Tongue (tissue), 2 donors: ENCODE data around the gene TMEM168. TPM values are rescaled to one million over a fixed set of nuclear protein-coding genes. Genes with fewer than 3 reads are reported as not detected.
"Not testable (repeated sequence)": the region's sequence is repeated elsewhere in the genome, so short reads cannot be mapped to it uniquely, and the experiment has no call there.

Experiments used
- DNase-seq: peaks from one replicate; pipeline ENCODE4 v3.0.0-alpha.2; 2015
- total RNA-seq: library from RNA; depleted of rRNA; stranded (reverse); fragments of >200 nt; gene quantifications from one replicate; pipeline ENCODE4 v1.2.3, GENCODE V29; 2014

TMEM168 gene, protein sequence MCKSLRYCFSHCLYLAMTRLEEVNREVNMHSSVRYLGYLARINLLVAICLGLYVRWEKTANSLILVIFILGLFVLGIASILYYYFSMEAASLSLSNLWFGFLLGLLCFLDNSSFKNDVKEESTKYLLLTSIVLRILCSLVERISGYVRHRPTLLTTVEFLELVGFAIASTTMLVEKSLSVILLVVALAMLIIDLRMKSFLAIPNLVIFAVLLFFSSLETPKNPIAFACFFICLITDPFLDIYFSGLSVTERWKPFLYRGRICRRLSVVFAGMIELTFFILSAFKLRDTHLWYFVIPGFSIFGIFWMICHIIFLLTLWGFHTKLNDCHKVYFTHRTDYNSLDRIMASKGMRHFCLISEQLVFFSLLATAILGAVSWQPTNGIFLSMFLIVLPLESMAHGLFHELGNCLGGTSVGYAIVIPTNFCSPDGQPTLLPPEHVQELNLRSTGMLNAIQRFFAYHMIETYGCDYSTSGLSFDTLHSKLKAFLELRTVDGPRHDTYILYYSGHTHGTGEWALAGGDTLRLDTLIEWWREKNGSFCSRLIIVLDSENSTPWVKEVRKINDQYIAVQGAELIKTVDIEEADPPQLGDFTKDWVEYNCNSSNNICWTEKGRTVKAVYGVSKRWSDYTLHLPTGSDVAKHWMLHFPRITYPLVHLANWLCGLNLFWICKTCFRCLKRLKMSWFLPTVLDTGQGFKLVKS
- total RNA-seq, result 44.6 TPM

- peak; percentile 89 for DNase-seq
Measured at GRCh38 chr7:112789817-112790585, at the start of gene TMEM168. Gene TMEM168, minus strand, starts transcription at chr7:112790393. Its CDS starts 5,568 bp downstream, at chr7:112784825.

- not testable (repeated sequence) for DNase-seq
Measured at GRCh38 chr7:112835928-112836327, 45.7 kb upstream of the TMEM168 start.

DNA sequence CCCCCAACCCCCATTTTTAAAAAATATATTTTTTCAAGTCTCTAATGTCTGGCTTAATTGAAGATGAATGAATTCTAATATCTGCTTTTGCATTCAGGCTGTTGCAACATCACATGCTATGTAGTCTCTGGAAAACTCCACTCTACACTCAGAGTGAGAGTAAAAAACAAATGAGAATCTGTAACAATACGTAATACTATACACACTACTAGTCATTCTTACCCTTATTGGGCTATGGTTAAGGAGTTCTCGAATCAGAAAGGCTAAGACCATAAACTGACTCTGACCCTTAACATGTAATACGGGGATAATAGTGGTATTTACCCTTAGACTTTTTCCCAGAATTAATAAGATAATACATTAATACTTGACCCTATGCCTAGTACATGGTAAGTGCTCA lies 42.9 kb upstream of the TMEM168 start:
- DNase-seq, result no peak

- DNase-seq, result no peak
Measured at GRCh38 chr7:112830769-112831168, 40.6 kb upstream of the TMEM168 start.

GRCh38 chr7:112828696-112829095 lies 38.5 kb upstream of the TMEM168 start:
- no peak for DNase-seq

- no peak for DNase-seq
Measured at GRCh38 chr7:112821345-112821744, 31.2 kb upstream of the TMEM168 start.

DNA sequence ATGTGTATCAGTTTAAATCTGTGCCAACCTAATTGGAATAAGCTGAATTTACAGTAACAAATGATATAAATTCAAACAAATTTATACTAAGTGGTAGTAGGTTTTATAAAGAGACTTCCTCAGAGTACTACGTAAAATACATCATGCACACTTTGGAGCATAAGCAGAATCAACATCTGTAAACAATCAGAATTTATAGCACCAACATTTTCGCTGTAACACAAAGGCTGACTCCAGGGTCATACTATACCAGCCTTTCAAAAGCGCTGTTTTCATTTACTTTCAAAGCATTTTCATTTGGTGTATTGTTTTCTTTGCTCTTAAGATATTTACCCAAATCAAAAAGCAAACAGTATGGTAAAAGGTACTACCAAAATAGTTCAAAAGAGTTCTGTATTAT lies 29.3 kb upstream of the TMEM168 start:
- DNase-seq, result no peak

- peak; percentile 52 for DNase-seq
Measured at GRCh38 chr7:112806156-112806555, 16.0 kb upstream of the TMEM168 start.

- no peak for DNase-seq
Measured at GRCh38 chr7:112802406-112802805, 12.2 kb upstream of the TMEM168 start.

DNA sequence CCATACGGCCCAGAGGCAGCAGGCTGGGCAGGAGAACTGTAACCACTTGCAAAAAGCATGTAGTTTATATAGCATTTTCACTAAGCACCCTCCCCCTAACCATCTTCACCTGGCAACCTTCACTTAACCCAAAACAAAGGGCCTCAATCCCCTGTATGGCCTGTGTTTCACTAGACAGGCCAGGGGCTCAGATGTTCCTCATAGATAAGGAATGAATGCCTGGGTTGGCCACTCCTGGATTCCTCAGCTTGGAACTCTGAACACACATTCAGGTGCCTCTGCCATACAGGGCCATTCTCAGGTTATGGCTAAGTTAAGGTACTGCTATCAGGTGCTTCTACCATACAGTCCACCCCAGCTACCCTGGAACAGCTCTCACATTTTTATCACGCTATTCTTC lies 10.3 kb upstream of the TMEM168 start:
- no peak for DNase-seq

DNA sequence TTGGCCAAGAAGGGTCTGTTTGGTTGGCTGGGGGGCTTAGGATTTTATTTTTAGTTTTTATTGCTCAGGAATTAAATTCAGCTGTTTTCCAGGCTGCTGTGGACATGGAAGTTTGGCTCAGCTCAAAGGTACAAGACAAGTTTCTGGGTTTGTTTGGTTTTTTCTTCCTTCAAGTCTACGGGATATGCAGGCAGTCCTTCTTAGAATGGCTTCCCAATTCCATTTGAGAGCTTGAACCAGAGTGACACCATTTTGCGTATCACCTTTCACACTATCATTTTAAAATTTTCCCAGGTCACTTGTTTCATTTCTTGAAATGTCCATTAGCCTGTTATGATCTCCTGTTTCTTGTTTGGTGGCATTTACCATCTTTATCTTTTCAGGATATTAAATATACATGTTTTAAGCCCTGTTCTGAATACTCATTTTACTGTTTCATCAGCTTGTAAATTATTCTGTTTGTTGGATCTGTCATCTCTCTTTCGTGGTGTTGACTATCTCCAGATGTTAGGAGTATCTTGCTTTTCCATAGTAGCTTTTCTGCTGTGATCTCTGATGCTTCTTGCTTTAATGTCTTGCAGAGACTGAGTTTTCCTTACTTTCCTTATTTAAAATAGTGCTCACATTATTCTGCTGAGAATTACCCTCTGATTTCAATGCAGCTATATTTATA lies 9.4 kb upstream of the TMEM168 start:
- DNase-seq, result no peak

DNA sequence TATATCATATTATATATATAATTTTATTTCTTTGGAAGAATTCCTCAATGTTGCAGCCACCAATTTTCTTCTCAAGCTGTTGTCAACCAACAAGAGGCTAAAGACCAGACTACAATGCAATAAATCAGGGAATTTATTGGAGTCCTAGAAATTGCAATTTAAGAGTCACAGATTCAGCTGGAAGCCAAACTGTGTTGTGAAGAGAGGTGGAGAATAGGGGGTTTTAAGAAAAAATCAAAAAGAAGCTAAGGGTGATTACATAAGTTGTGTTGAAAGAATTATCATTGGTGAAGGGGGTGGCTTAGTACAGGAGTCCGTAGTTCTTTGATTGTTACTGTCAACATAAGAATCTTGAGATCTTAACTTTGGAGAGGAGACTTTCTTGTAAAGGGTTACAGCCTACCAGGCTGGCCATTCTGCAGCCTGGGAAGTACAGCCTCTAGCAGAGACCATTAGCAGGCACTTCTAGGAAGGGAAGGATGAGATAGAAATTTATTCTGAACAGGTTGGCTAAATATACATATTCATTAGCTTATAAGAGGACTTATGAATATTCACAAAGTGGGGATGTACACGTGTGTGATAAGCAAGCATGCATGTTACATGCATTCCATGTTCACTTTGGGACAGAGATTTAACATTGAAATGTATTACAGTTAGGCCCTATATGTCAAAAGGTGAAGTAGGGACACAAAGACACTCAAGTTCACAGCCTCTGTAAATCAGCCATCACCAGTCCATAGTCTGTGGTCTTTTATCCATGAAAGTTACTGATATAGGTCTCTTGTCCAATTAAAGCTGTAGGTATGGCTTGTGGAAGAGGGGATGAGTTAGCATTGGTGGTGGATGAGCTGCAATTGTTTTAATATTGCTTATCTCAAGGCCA lies 8.3 kb upstream of the TMEM168 start:
- no peak for DNase-seq

GRCh38 chr7:112796552-112796951 lies 6.4 kb upstream of the TMEM168 start:
- not testable (repeated sequence) for DNase-seq

GRCh38 chr7:112792441-112792840 lies 2.2 kb upstream of the TMEM168 start:
- no peak for DNase-seq

DNA sequence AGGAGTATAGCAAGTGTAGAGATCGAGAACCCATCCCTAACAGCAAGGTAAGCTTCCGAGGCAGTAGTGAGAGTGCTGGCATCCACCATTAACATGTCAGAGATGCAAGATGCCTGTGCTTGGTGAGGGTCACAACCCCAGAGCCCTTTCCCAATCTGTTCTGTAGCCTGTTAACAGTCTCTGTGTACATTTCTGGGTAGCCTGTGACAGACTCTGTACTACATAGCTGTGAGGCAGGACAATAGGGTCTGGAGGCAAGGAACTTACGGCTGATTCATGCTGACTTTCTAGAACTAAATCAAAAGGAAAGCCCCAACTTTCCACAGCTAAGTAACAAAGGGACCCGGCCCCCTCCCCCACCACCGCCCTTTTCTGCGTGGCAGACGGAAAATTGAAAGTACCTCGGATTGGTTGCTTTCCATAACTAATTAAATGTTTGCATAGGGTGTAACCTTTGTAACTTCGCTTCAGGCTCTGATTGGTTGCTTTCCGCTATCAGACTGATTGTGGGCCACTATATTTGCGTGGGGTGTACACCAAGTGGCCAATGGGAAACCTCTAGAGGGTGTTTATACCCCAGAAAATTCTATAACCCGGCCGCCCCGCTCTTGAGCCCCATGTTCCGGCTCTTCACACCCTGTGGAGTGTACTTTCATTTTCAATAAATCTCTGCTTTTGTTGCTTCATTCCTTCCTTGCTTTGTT lies 1.4 kb upstream of the TMEM168 start:
- no peak for DNase-seq

DNA sequence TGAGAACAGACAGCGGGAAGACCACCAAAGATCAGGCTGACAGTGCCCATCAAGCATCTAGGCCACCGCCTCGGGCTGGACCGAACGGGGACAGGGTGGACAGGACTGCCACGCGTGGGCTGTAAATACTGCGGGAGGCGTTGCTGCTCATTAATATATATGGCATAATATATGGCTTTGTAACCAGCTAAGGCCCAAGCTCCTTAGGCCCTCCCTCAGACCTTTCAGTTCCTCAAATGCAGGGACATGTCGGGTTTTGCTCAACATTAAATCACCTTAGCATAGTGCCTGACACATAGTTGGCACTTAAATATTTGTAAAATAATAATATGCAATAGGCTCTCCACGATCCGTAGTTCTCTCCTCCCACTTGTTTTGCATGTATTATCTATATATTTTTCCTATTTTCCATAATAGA lies 402 bp upstream of the TMEM168 start:
- DNase-seq, result no peak

DNA sequence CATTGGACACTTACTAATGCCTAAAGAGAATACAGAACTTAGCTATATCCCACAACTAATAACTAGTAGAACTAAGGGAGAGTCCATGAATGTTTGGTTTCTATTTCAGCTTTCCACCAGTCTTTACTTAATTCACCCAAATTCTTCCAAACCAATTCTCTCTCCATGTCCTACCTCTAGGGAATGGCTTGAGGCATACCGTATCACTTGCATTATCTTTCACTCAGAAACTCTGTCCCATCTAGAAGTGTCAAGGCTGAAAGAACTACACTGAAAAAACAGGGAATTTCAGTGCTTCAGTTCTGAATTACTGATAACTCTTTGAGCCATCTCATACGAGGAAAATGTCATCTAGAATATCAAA lies 758 bp downstream of the TMEM168 start:
- DNase-seq, result no peak

- no peak for DNase-seq
Measured at GRCh38 chr7:112788778-112789343, 1.3 kb downstream of the TMEM168 start.

- no peak for DNase-seq
Measured at GRCh38 chr7:112784603-112785002, 5.6 kb downstream of the TMEM168 start.

- peak; percentile 14 for DNase-seq
Measured at GRCh38 chr7:112782498-112782897, 7.7 kb downstream of the TMEM168 start.
